HepG2 (cell line): ENCODE data around the gene FAM20C. TPM values are rescaled to one million over a fixed set of nuclear protein-coding genes. Genes with fewer than 3 reads are reported as not detected.

ENCODE experiments used
- AHDC1 ChIP-seq: sonication (generic); formaldehyde crosslinking; IDR thresholded peaks from 2 replicates; pipeline ENCODE4 v1.5.1; 2020; ENCODE audit warnings: mild to moderate bottlenecking, missing genetic modification reagents, borderline replicate concordance
- ELK4 ChIP-seq: sonication (generic); formaldehyde crosslinking; IDR thresholded peaks from 2 replicates; pipeline ENCODE4 v1.9.0; 2021; ENCODE audit warnings: missing genetic modification reagents, borderline replicate concordance
- EZH2 ChIP-seq: conservative IDR thresholded peaks from 2 replicates; pipeline ENCODE4 v1.6.1; 2012; ENCODE audit warnings: mild to moderate bottlenecking, low read depth, low read length, moderate library complexity
- ISL2 ChIP-seq: sonication (generic); formaldehyde crosslinking; IDR thresholded peaks from 2 replicates; pipeline ENCODE4 v1.5.0; 2020; ENCODE audit warnings: missing genetic modification reagents
- RCOR2 ChIP-seq: IDR thresholded peaks from 2 replicates; pipeline ENCODE4 v1.6.1; 2016; ENCODE audit warnings: missing biosample characterization, missing genetic modification reagents
- SMAD3 ChIP-seq: sonication (generic); formaldehyde crosslinking; IDR thresholded peaks from 2 replicates; pipeline ENCODE4 v1.4.0; 2020; ENCODE audit warnings: missing genetic modification reagents
- ZBTB33 ChIP-seq: sonication (generic); formaldehyde crosslinking; IDR thresholded peaks from 2 replicates; pipeline ENCODE4 v1.4.0; 2020; ENCODE audit warnings: missing genetic modification reagents
- ZNF225 ChIP-seq: sonication (generic); formaldehyde crosslinking; IDR thresholded peaks from 2 replicates; pipeline ENCODE4 v1.4.0; 2020; ENCODE audit warnings: mild to moderate bottlenecking, missing genetic modification reagents
- ZNF354B ChIP-seq: sonication (generic); formaldehyde crosslinking; IDR thresholded peaks from 2 replicates; pipeline ENCODE4 v1.8.0; 2022; ENCODE audit warnings: mild to moderate bottlenecking, missing genetic modification reagents
- ZNF512B ChIP-seq: sonication (generic); formaldehyde crosslinking; IDR thresholded peaks from 2 replicates; pipeline ENCODE4 v1.5.1; 2020; ENCODE audit warnings: missing genetic modification reagents, mild to moderate bottlenecking, borderline replicate concordance
- ZSCAN31 ChIP-seq: sonication (generic); formaldehyde crosslinking; IDR thresholded peaks from 2 replicates; pipeline ENCODE4 v1.5.0; 2020; ENCODE audit warnings: low read depth, mild to moderate bottlenecking, missing genetic modification reagents
- ZSCAN5A ChIP-seq: sonication (generic); formaldehyde crosslinking; IDR thresholded peaks from 2 replicates; pipeline ENCODE4 v1.8.0; 2022; ENCODE audit warnings: mild to moderate bottlenecking, missing genetic modification reagents, borderline replicate concordance
- polyA plus RNA-seq, 8 experiments: library from polyadenylated mRNA; depleted of rRNA in 3 of 8; stranded (reverse) in 7 of 8; unstranded in 1 of 8; fragments of >200 nt; fragmentation: Illumina TruSeq in 4 of 8; extraction: Trizol in 4 of 8; gene quantifications; 2 replicates each; pipeline versions ENCODE4 v1.2.1 to v1.2.3, GENCODE V29; 2011 to 2016; ENCODE audit warnings: low read depth in 4 of 8, missing spikeins in 1 of 8, mixed read lengths in 1 of 8; ENCODE audit not compliant: insufficient read depth in 1 of 8
- total RNA-seq, 5 experiments: library from RNA; depleted of rRNA; stranded (reverse); fragments of >200 nt; fragmentation: Illumina TruSeq; extraction: Trizol; gene quantifications; 2 replicates each; pipeline ENCODE4 v1.2.3, GENCODE V29; 2016; ENCODE audit warnings: low read depth in 1 of 5

Gene FAM20C
- total and polyA plus RNA-seq, 2 of the 13 experiments (the other 11 are each of a cell fraction or from before 2014, with no cell fraction given) = 11.9 to 19.9 TPM

- no peak for TF ChIP-seq ZNF512B (CRISPR knock-in tag)
- TF ChIP-seq EZH2 = no peak
- no peak for TF ChIP-seq AHDC1 (CRISPR knock-in tag)
- no peak for TF ChIP-seq ELK4
- TF ChIP-seq ZBTB33 = peak; percentile 94
- TF ChIP-seq ZSCAN31 (CRISPR knock-in tag) = no peak
- peak; percentile 9; the same call in 1 of the 2 replicates for TF ChIP-seq SMAD3 (CRISPR knock-in tag)
- no peak; the same call in 1 of the 2 replicates for TF ChIP-seq ZNF225 (CRISPR knock-in tag)
- TF ChIP-seq RCOR2 (CRISPR knock-in tag) = no peak
- TF ChIP-seq ISL2 (CRISPR knock-in tag) = no peak
- no peak for TF ChIP-seq ZSCAN5A (CRISPR knock-in tag)
- no peak for TF ChIP-seq ZNF354B (CRISPR knock-in tag)
These were observed 43.4 kb downstream of the FAM20C start (continued) for GRCh38 chr7:235576-236395.
